Endothelial cell of umbilical vein (primary cell): ENCODE data around the gene LMO7. TPM values are rescaled to one million over a fixed set of nuclear protein-coding genes. Genes with fewer than 3 reads are reported as not detected.

ENCODE experiments used
- BruUV-seq: library from RNA; stranded (reverse); fragments of 400-500 nt; replicated peaks from 2 replicates; lab custom pipeline; 2021; lab: Mats Ljungman, UMichigan
- CTCF ChIA-PET: fragments of 300-600, 350-600 bp; sonication (Branson Sonifier 250); formaldehyde crosslinking; loops from one replicate; lab custom pipeline; 2021; ENCODE audit warnings: antibody characterized with exemption, inconsistent platforms; lab: Charles Lee
- POLR2A ChIA-PET: fragments of 300-600, 350-600 bp; sonication (Branson Sonifier 250); formaldehyde crosslinking; loops from one replicate; lab custom pipeline; 2021; ENCODE audit warnings: antibody characterized with exemption, inconsistent platforms; lab: Charles Lee
- DNase-seq: peaks from one replicate; pipeline ENCODE4 v3.0.0-alpha.2; 2011; ENCODE audit warnings: low read depth, low spot score
- FAIRE-seq: peaks from 2 replicates; lab custom pipeline; 2011; peaks lifted over from hg19 to GRCh38; lab: Jason Lieb, UNC
- H2AFZ ChIP-seq: 2 replicates; pipeline ENCODE4 v1.6.0; 2012; ENCODE audit warnings: low read depth, low read length, control low read depth, inconsistent platforms
- H3K27ac ChIP-seq: 2 replicates; pipeline ENCODE4 v1.5.1; 2011; ENCODE audit warnings: low read depth, mild to moderate bottlenecking, control low read depth, low read length, moderate library complexity; ENCODE audit not compliant: insufficient read depth
- H3K27me3 ChIP-seq, 2 experiments: 2 replicates each; pipeline versions ENCODE4 v1.6.0 to v1.6.1; 2011; ENCODE audit warnings: low read length in 2 of 2, mixed read lengths in 1 of 2; ENCODE audit not compliant: control insufficient read depth in 2 of 2, insufficient read depth in 2 of 2
- H3K36me3 ChIP-seq, 2 experiments: 2 replicates in 1 of 2; 3 replicates in 1 of 2; pipeline ENCODE4 v1.5.1; 2011; ENCODE audit warnings: low read length in 2 of 2, mild to moderate bottlenecking in 1 of 2, moderate library complexity in 1 of 2; ENCODE audit not compliant: control insufficient read depth in 2 of 2, insufficient read depth in 2 of 2; ENCODE audit errors: extremely low read depth in 1 of 2
- H3K4me1 ChIP-seq: 3 replicates; pipeline ENCODE4 v1.5.1; 2011; ENCODE audit warnings: mild to moderate bottlenecking, low read length; ENCODE audit not compliant: control insufficient read depth, insufficient read depth; ENCODE audit errors: extremely low read depth
- H3K4me2 ChIP-seq: 2 replicates; pipeline ENCODE4 v1.6.1; 2011; ENCODE audit warnings: low read length, control low read depth, mixed read lengths; ENCODE audit not compliant: insufficient read depth
- H3K4me3 ChIP-seq, 3 experiments: fragments of 200-600 bp in 1 of 3; sonication (generic), shearing (Covaris generic) in 1 of 3; replicated peaks in 1 of 3; 2 replicates each; pipeline ENCODE4 v1.5.1; 2011 to 2016; ENCODE audit warnings: control low read depth in 3 of 3, low read length in 3 of 3, mild to moderate bottlenecking in 2 of 3, inconsistent platforms in 1 of 3, low read depth in 1 of 3, moderate library complexity in 1 of 3; ENCODE audit not compliant: insufficient read depth in 1 of 3
- H3K79me2 ChIP-seq: 2 replicates; pipeline ENCODE4 v1.6.0; 2012; ENCODE audit warnings: low read length, inconsistent platforms; ENCODE audit not compliant: control insufficient read depth, insufficient read depth
- H3K9ac ChIP-seq: replicated peaks from 2 replicates; pipeline ENCODE3; 2011; ENCODE audit warnings: low read length, control low read depth; ENCODE audit not compliant: insufficient read depth; ENCODE audit errors: extremely low read depth
- H3K9me1 ChIP-seq: replicated peaks from 3 replicates; pipeline ENCODE4 v1.6.0; 2011; ENCODE audit warnings: mild to moderate bottlenecking, low read length; ENCODE audit not compliant: control insufficient read depth, insufficient read depth; ENCODE audit errors: extremely low read depth
- H3K9me3 ChIP-seq: replicated peaks from 2 replicates; pipeline ENCODE4 v1.5.1; 2012; ENCODE audit warnings: low read length, inconsistent platforms; ENCODE audit not compliant: control insufficient read depth, insufficient read depth
- H4K20me1 ChIP-seq: replicated peaks from 2 replicates; pipeline ENCODE3; 2011; ENCODE audit warnings: mild to moderate bottlenecking, low read length; ENCODE audit not compliant: control insufficient read depth, insufficient read depth; ENCODE audit errors: extremely low read depth
- CTCF ChIP-seq, 2 donors: IDR thresholded peaks; 1 replicate in 1 of 2; 2 replicates in 1 of 2; pipeline ENCODE4 v1.5.1; 2011; ENCODE audit warnings: low read length in 2 of 2, mild to moderate bottlenecking in 2 of 2, moderate library complexity in 2 of 2, control low read depth in 1 of 2, inconsistent platforms in 1 of 2, low read depth in 1 of 2; ENCODE audit not compliant: insufficient read depth in 1 of 2; ENCODE audit errors: extremely low read depth in 1 of 2
- FOS ChIP-seq: IDR thresholded peaks from 2 replicates; pipeline ENCODE4 v1.6.1; 2011; ENCODE audit warnings: mild to moderate bottlenecking, low read length, moderate library complexity, borderline replicate concordance; ENCODE audit not compliant: insufficient read depth
- MYC ChIP-seq: IDR thresholded peaks from one replicate; pipeline ENCODE4 v1.6.1; 2011; ENCODE audit warnings: mild to moderate bottlenecking, low read depth, low read length
- POLR2A ChIP-seq: IDR thresholded peaks from 2 replicates; pipeline ENCODE4 v1.6.1; 2012; ENCODE audit warnings: low read depth, mild to moderate bottlenecking, control low read depth, low read length
- dilution Hi-C: fragments of 300-500 bp; cut with MboI; formaldehyde crosslinking; loops from one replicate; pipeline ENCODE4 v1.15.0; 2019; ENCODE audit warnings: low sequenced_read_pairs; ENCODE audit not compliant: extremely low pct_ligation_motif_present
- intact Hi-C: fragments of 100-400 bp; cut with micrococcal nuclease; formaldehyde crosslinking; loops from one replicate; pipeline ENCODE4 v1.10.0; 2022
- polyA plus RNA-seq, 4 experiments: library from polyadenylated mRNA; depleted of rRNA in 3 of 4; stranded (reverse) in 3 of 4; unstranded in 1 of 4; fragments of >200 nt; gene quantifications; 2 replicates each; pipeline versions ENCODE4 v1.2.1 to v1.2.3, GENCODE V29; 2011 to 2012; ENCODE audit warnings: missing spikeins in 1 of 4
- total RNA-seq: library from RNA; stranded (reverse); gene quantifications from 2 replicates; pipeline ENCODE4 v1.2.3, GENCODE V29; 2021

LMO7 gene
- total and polyA plus RNA-seq, 2 donors (not counting 3 experiments of a cell fraction or from before 2014, with no cell fraction given): 10.5 to 21.1 TPM

DNA sequence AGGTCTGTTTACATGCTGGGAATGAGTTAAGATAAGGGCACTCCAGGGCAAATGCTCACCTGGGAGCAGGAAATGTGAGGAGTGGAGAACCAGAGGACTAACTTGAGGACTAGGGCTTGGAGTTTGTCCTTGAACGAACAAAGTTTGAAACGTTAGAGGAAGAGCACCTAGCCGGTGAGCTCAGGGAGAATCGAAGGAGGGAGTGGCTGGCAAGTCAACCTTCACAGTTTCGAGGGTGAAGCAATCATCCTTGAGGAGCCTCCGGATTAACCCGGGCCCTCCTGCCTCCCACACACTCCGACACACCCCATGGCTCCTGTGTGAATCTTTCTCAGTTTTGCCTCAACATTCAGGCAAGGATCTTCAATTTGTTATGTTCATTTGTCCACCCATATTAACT is 58.6 kb downstream of the LMO7 start:
- BruUV-seq: no TSS peak
- POLR2A ChIA-PET: no interaction called here
- FAIRE-seq: no peak

More for the DNA sequence above, 58.6 kb downstream of the LMO7 start:
- intact Hi-C loops (loop anchor here (1.0 to 5.0 kb wide), 3 partner anchors 106 to 1288 kb away; no protein-coding TSS in a partner anchor), dilution Hi-C loops (no loop called here)
- TF ChIP-seq MYC: no peak
- no peak for TF ChIP-seq POLR2A
- TF ChIP-seq CTCF (IDR thresholded peaks at IDR 0.05; ENCODE audit: extremely low read depth in 1 of 2, insufficient read depth in 1 of 2, low read depth in 1 of 2, low read length in 2 of 2): no peak
- no peak for TF ChIP-seq FOS
- Histone ChIP-seq H3K27me3 (no peaks in the 10 kb centered on the region), H4K20me1 (no peaks in the 10 kb centered on the region), H3K4me1 (no peaks in the 10 kb centered on the region), H3K36me3 (no peaks in the 10 kb centered on the region), H2AFZ (no peak overlapping the region), H3K9ac (no peak overlapping the region), H3K79me2 (no peaks in the 10 kb centered on the region), H3K4me3 (no peak overlapping the region), H3K4me2 (no peak overlapping the region), H3K9me1 (no peaks in the 10 kb centered on the region), H3K9me3 (no peaks in the 10 kb centered on the region), H3K27ac (no peak overlapping the region)
- CTCF ChIA-PET: interaction anchor here (1.1 to 4.4 kb wide), 14 partner anchors 8 to 1277 kb away, joined by 4 to 134 read pairs (median 12); no protein-coding TSS in a partner anchor
- no peak for DNase-seq
